SH-SY5Y (cell line): ENCODE measurements around the gene NR5A2.

ENCODE experiments used
- GATA2 ChIP-seq: IDR thresholded peaks from 2 replicates; pipeline ENCODE4 v1.6.1; 2011; ENCODE audit warnings: mild to moderate bottlenecking, low read depth, low read length
- GATA3 ChIP-seq: IDR thresholded peaks from 2 replicates; pipeline ENCODE4 v1.6.1; 2011; ENCODE audit warnings: low read depth, mild to moderate bottlenecking, low read length, moderate library complexity

DNA sequence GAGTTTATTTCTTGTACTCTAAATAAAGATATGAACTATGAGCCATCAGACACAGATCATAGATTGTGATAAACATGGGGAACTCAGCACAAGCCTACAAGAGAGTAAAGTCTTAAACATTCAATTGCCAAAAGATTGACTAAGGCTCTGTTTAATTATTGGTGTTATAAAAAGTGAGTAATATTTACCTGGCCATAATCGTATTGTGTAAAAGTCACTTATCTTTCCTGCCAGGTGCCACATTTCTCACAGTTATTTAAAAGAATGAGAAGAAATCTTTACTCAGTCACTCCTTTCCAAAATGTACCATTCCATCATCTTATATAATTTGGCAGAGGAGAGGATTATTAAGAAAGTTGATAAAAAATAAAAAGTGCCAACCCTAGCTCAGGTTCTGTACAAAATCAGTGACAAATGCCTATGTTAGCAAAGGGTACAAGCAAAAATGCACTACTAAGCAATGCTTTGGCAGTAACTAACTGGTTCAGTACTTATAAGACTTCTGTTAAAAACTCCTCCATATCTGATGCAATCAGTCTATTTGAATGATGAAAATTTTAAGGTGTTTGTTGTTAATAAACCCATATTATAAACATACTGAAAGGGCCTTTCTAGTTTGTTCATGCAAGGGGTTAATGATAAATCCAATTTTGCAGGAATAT, 5.8 kb upstream of the NR5A2 start:
- TF ChIP-seq GATA2 (no peak), GATA3 (no peak)
